ENCODE data around the gene THBS3. TPM values are rescaled to one million over a fixed set of nuclear protein-coding genes. Genes with fewer than 3 reads are reported as not detected.
"Not testable (repeated sequence)": the region's sequence is repeated elsewhere in the genome, so short reads cannot be mapped to it uniquely, and the experiment has no call there.

The THBS3 gene
- total RNA-seq, 2 experiments from 2014 or later = 25.5 to 26.1 TPM

GRCh38 chr1:155160128-155160527, 47.6 kb downstream of the THBS3 start:
- H3K9me3 ChIP-seq (ENCODE audit: control insufficient read depth in 1 of 2, insufficient read depth in 1 of 2, low read length in 2 of 2) = no peaks in the 10 kb centered on the region
- H3K4me1 ChIP-seq (ENCODE audit: insufficient read depth, low read length) = no peaks in the 10 kb centered on the region
- Mint-ChIP-seq H3K4me1 (ENCODE audit: low read depth) (no peaks in the 10 kb centered on the region), H3K36me3 (ENCODE audit: low read depth) (no peaks in the 10 kb centered on the region), H3K27me3 (no peaks in the 10 kb centered on the region), H3K27ac (no peak overlapping the region), H3K4me3 (no peak overlapping the region), H3K9me3 (no peaks in the 10 kb centered on the region)
- no peak for DNase-seq
- TF ChIP-seq CTCF (IDR thresholded peaks at IDR 0.05) = no peak
- no peaks in the 10 kb centered on the region for H3K27me3 ChIP-seq (ENCODE audit: control insufficient read depth in 1 of 2, insufficient read depth in 2 of 2, low read length in 2 of 2)
- H3K4me3 ChIP-seq (ENCODE audit: low read length) = no peak overlapping the region
- H3K27ac ChIP-seq (ENCODE audit: low read depth in 1 of 2, low read length in 2 of 2) = no peak overlapping the region
- no peaks in the 10 kb centered on the region for H3K36me3 ChIP-seq (ENCODE audit: insufficient read depth, low read length)
- ChIA-PET CTCF (no interaction called here), POLR2A (no interaction called here)
- intact Hi-C loops (cut with DNase I, micrococcal nuclease) = no loop called here
- ATAC-seq (ENCODE audit: poor library complexity) = no peak

GRCh38 chr1:155158991-155159390, 48.7 kb downstream of the THBS3 start:
- Histone ChIP-seq H3K4me1 (ENCODE audit: insufficient read depth, low read length) (no peaks in the 10 kb centered on the region), H3K36me3 (ENCODE audit: insufficient read depth, low read length) (no peaks in the 10 kb centered on the region), H3K27ac (ENCODE audit: low read depth in 1 of 2, low read length in 2 of 2) (no peak overlapping the region), H3K27me3 (ENCODE audit: control insufficient read depth in 1 of 2, insufficient read depth in 2 of 2, low read length in 2 of 2) (no peaks in the 10 kb centered on the region), H3K4me3 (ENCODE audit: low read length) (no peak overlapping the region), H3K9me3 (ENCODE audit: control insufficient read depth in 1 of 2, insufficient read depth in 1 of 2, low read length in 2 of 2) (no peaks in the 10 kb centered on the region)
- Mint-ChIP-seq H3K27me3 (no peaks in the 10 kb centered on the region), H3K4me3 (no peak overlapping the region), H3K27ac (no peak overlapping the region), H3K36me3 (ENCODE audit: low read depth) (no peaks in the 10 kb centered on the region), H3K4me1 (ENCODE audit: low read depth) (no peaks in the 10 kb centered on the region), H3K9me3 (no peaks in the 10 kb centered on the region)
- DNase-seq (no peak), ATAC-seq (ENCODE audit: poor library complexity) (no peak)
- ChIA-PET POLR2A (no interaction called here), CTCF (no interaction called here)
- TF ChIP-seq CTCF (IDR thresholded peaks at IDR 0.05) = no peak
- intact Hi-C loops (cut with DNase I, micrococcal nuclease) = loop anchor here in 1 of 2 experiments (10.0 kb wide), 1 partner anchor 124 kb away; the partner anchor contains the start of genes DCST1 and DCST2

DNA sequence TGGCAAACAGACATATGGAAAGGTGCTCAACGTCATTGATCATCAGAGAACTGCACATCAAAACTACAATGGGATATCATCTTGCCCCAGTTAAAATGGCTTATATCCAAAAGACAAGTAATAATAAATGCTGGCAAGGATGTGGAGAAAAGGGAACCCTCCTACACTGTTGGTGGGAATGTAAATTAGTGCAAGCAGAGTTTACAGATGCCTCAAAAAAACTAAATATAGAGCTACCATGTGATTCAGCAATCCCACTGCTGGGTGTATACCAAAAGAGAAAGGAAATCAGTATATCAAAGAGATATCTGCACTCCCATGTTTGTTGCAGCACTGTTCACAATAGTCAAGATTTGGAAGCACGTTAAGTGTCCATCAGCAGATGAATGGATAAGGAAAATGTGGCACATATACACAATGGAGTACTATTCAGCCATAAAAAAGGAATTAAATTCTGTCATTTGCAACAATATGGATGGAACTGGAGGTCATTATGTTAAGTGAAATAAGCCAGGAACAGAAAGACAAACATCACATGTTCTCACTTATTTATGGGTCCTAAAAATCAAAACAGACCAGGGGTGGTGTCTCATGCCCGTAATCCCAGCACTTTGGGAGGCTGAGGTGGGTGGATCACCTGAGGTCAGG, 51.6 kb downstream of the THBS3 start:
- DNase-seq; POLR2A ChIA-PET; H3K9me3 ChIP-seq (ENCODE audit: control insufficient read depth in 1 of 2, insufficient read depth in 1 of 2, low read length in 2 of 2); H3K9me3 Mint-ChIP-seq; H3K27ac ChIP-seq (ENCODE audit: low read depth in 1 of 2, low read length in 2 of 2); H3K4me1 ChIP-seq (ENCODE audit: insufficient read depth, low read length); H3K27me3 Mint-ChIP-seq; H3K4me3 ChIP-seq (ENCODE audit: low read length); H3K27me3 ChIP-seq (ENCODE audit: control insufficient read depth in 1 of 2, insufficient read depth in 2 of 2, low read length in 2 of 2); ATAC-seq (ENCODE audit: poor library complexity); H3K36me3 Mint-ChIP-seq (ENCODE audit: low read depth); H3K4me1 Mint-ChIP-seq (ENCODE audit: low read depth); H3K36me3 ChIP-seq (ENCODE audit: insufficient read depth, low read length); CTCF ChIA-PET; H3K4me3 Mint-ChIP-seq; H3K27ac Mint-ChIP-seq: not testable (repeated sequence)
- intact Hi-C loops (cut with DNase I, micrococcal nuclease) = loop anchor here in 1 of 2 experiments (10.0 kb wide), 1 partner anchor 121 kb away; the partner anchor contains the start of genes DCST1 and DCST2

Other genes starting within 250 kb of the THBS3 start
- gene PYGO2, start 246.1 kb downstream of the THBS3 start, total RNA-seq = 10 to 100 TPM; 30.3 to 32.8 TPM
- gene SHC1, start 237.2 kb downstream of the THBS3 start, total RNA-seq = 10 to 100 TPM; 59.9 to 60.0 TPM
- gene CKS1B, start 233.2 kb downstream of the THBS3 start, total RNA-seq = 1 to 10 TPM; 1.4 to 3.9 TPM
- gene FLAD1, start 224.6 kb downstream of the THBS3 start, total RNA-seq = 10 to 100 TPM; 16.7 to 19.4 TPM
- not detected for gene LENEP, start 214.3 kb downstream of the THBS3 start, total RNA-seq
- gene ZBTB7B, start 205.1 kb downstream of the THBS3 start, total RNA-seq = 10 to 100 TPM; 22.8 to 25.1 TPM
- 1 to 10 TPM; 1.4 to 2.2 TPM for gene DCST2, start 174.1 kb downstream of the THBS3 start, total RNA-seq
- under 1 TPM; 0.33 to 0.39 TPM for gene DCST1, start 174.1 kb downstream of the THBS3 start, total RNA-seq
- 10 to 100 TPM; 17.2 to 20.1 TPM for gene ADAM15, start 156.6 kb downstream of the THBS3 start, total RNA-seq
- 1 to 10 TPM; 2.4 to 3.3 TPM for gene EFNA4, start 144.2 kb downstream of the THBS3 start, total RNA-seq
- gene EFNA3, start 129.1 kb downstream of the THBS3 start, total RNA-seq = under 1 TPM; 0.22 to 0.47 TPM
- gene EFNA1, start 80.0 kb downstream of the THBS3 start, total RNA-seq = 1 to 10 TPM; 4.2 to 5.9 TPM
- gene SLC50A1, start 72.0 kb downstream of the THBS3 start, total RNA-seq = 10 to 100 TPM; 10.2 to 12.5 TPM
- gene DPM3, start 67.4 kb downstream of the THBS3 start, total RNA-seq = 10 to 100 TPM; 17.6 to 20.5 TPM
- 10 to 100 TPM; 77.8 TPM for gene KRTCAP2, start 34.6 kb downstream of the THBS3 start, total RNA-seq
- gene TRIM46, start 34.0 kb downstream of the THBS3 start, total RNA-seq = 1 to 10 TPM; 2.9 to 3.0 TPM
- gene MTX1, start 798 bp upstream of the THBS3 start, total RNA-seq = 10 to 100 TPM; 19.9 to 20.7 TPM
- gene ENTREP3, start 47.6 kb upstream of the THBS3 start, total RNA-seq = 1 to 10 TPM; 6.6 to 8.3 TPM
- gene SCAMP3, start 54.5 kb upstream of the THBS3 start, total RNA-seq = 10 to 100 TPM; 54.8 to 55.6 TPM
- 10 to 100 TPM; 48.1 to 49.8 TPM for gene CLK2, start 65.6 kb upstream of the THBS3 start, total RNA-seq
- gene HCN3, start 69.6 kb upstream of the THBS3 start, total RNA-seq = 1 to 10 TPM; 1.3 to 1.8 TPM
- gene PKLR, start 93.5 kb upstream of the THBS3 start, total RNA-seq = not detected
- 10 to 100 TPM; 44.0 to 47.3 TPM for gene FDPS, start 101.0 kb upstream of the THBS3 start, total RNA-seq
- 10 to 100 TPM; 10.7 to 11.8 TPM for gene RUSC1, start 113.0 kb upstream of the THBS3 start, total RNA-seq